Suppressor macrophage (primary cell): Measurements from ENCODE around the gene PARP2.

Experiments
- DNase-seq, 4 experiments: peaks; one replicate each; pipeline ENCODE4 v3.0.0-alpha.2; 2020 to 2022

Gene PARP2

GRCh38 chr14:20346713-20347112 lies 3.3 kb downstream of the PARP2 start:
- DNase-seq = no peak

DNA sequence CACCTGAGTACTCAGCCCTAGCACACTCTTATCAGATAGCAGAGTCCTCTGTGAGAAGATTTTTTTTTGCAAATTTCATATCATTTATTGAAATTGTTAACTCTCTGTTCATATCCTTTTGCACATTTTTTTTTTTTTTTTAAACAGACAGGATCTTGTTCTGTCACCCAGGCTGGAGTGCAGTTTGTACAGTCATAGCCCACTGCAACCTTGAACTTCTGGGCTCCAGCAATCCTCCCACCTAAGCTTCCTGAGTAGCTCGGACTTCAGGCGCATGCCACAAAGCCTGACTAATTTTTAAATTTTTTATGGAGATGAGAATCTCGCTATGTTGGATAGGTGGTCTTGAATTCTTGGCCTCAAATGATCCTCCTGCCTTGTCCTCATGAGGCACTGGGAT lies 4.3 kb downstream of the PARP2 start:
- no peak for DNase-seq

DNA sequence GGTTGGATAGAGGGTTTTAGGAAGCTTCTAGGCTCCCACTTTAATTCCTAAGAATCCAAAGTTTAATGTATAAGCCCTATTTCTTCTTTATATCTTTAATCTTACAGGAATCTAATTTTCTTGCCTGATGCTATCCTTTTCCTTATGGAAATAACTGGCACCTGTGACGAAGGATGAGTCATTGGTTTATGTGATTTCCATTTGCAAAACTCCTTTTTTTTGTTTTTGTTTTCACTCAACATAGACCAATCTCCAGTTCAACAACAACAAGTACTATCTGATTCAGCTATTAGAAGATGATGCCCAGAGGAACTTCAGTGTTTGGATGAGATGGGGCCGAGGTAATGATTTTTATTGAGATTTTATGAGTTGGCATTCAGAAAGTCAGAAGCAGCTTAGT lies 6.8 kb downstream of the PARP2 start:
- no peak for DNase-seq

- no peak for DNase-seq
Measured at GRCh38 chr14:20350860-20351259, 7.4 kb downstream of the PARP2 start.

GRCh38 chr14:20356422-20356821 lies 13.0 kb downstream of the PARP2 start:
- DNase-seq = no peak

DNA sequence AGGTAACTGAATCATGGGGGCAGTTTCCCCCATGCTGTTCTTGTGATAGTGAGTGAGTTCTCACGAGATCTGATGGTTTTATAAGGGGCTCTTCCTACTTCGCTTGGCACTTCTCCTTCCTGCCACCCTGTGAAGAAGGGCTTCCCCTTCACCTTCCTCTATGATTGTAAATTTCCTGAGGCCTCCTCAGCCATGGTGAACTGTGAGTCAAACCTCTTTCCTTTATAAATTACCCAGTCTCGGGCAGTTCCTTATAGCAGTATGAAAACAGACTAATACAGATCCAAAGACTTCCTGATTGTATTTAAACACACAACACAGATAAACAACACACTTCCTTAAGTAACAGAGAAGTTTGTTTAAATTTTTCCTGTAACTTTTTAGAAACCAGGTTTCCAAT lies 15.0 kb downstream of the PARP2 start:
- DNase-seq = peak; percentile 43 to 68 (median 58)

GRCh38 chr14:20365928-20366327 lies 22.5 kb downstream of the PARP2 start:
- DNase-seq = no peak

- no peak for DNase-seq
Measured at GRCh38 chr14:20372796-20373195, 29.4 kb downstream of the PARP2 start.

- DNase-seq = no peak
Measured at GRCh38 chr14:20375471-20375870, 32.0 kb downstream of the PARP2 start.

DNA sequence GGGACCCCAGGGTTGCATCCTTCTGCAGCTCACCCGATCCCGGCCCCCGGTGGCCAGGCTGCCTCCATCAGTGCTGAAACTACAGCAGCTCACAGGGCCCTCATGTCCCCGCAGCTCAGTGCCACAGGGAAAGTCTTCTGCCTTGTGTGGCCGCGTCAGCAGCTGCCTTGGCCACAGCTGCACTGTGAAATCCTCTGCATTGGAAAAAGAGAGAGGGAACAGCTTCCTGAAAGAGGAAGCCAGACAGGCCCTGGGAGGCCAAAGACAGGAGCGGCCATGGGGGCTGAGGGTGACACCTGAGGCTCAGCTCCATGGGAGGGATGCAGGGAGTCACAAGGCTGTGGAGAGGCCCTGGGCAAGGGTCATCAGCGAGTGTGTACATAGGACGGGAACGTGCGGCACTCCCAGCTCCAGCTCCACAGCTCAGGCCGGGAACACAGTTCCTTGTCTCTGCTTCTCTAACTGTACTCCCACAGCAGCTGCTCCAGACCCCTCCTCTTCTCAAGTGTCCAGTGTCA lies 32.7 kb downstream of the PARP2 start:
- DNase-seq = no peak

GRCh38 chr14:20377171-20377570 lies 33.7 kb downstream of the PARP2 start:
- DNase-seq = no peak

- DNase-seq = no peak
Measured at GRCh38 chr14:20379743-20380142, 36.3 kb downstream of the PARP2 start.

GRCh38 chr14:20380681-20381080 lies 37.2 kb downstream of the PARP2 start:
- DNase-seq = no peak

DNA sequence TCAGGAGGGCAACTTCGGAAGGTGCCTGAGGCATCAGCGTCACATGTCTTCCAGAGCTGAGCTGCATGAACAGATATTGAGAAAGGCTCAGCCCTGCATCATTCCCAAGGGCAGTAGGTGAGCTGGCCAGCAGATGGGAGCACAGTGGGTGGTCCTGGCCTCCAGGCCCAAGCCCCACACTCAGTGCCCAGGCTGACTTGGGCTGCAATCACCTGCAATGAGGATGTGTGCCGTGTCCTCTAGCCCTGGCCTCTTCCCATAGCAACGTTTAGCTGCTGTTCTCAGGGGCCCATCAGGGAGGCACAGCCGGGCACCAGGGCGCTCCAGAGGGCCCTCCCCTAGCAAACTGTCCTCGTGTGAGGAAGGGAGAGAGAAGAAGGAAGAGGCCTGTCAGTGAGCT lies 37.9 kb downstream of the PARP2 start:
- no peak for DNase-seq

GRCh38 chr14:20382526-20382925 lies 39.1 kb downstream of the PARP2 start:
- no peak for DNase-seq

DNA sequence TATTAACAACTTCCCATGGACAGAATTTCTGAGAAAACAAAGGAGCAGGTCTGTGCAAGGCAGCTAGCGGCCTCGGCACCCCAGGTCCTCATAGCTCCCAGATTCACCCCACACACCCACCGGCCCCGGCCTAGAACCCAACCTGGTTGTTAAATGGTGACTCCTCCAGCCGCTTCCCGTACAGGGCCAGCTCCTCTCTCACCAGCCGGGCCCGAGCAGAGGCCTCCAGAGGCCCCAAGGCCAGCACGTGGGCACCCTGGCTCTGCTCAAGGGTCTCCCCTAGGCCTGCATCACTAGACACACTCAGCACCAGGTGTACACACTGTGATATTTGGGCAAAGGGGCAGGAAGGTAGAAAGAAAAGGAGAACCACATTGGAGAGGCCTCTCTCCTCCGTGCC lies 39.6 kb downstream of the PARP2 start:
- no peak for DNase-seq

DNA sequence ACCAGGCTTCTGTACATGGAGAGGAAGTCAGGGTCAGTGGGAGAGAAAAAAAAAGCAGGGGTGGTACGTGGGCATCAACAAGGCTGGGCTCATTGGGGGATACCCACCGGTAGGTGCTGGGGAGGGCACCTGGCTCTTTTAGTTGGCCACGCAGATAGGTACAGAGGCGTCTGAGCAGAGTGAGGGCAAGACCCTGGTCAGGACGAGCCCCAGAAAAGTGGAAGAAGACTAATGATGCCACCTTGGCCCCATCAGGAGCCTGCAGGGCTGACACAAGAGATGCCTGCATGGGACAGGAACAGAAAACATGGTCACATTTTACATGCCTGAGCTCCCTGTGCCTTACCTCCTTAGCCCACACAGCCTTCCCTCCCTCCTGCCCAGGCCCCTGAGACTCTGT lies 40.2 kb downstream of the PARP2 start:
- DNase-seq = no peak

GRCh38 chr14:20384321-20384720 lies 40.9 kb downstream of the PARP2 start:
- no peak for DNase-seq

- no peak for DNase-seq
Measured at GRCh38 chr14:20384886-20385285, 41.5 kb downstream of the PARP2 start.

DNA sequence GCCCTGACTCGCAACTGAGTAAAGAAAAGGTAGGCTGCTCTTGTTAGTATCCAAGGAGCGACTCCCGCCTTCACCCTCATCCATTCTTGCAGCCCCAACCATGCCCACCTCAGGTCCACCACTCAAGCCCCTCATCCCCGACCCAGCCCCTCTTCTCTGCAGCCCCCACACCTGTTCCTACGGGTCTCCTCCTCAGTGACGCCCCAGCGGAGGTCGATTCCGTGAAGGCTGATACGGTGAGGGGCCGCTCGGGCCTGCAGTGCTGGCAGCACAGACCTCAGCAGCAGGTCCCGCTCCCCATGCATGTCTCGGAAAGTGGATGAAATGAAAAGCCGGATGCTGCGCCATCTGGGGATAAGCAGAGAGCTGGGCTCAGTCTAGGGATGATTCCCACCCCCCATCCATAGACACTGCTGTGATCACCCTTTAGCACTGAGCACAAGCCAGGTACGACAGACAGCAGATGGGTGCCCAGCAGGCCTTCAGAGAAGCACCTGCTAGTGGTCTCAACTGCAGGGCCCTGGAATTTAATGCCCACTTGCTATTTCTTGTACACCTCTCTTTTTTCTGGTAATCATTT lies 42.9 kb downstream of the PARP2 start:
- no peak for DNase-seq

DNA sequence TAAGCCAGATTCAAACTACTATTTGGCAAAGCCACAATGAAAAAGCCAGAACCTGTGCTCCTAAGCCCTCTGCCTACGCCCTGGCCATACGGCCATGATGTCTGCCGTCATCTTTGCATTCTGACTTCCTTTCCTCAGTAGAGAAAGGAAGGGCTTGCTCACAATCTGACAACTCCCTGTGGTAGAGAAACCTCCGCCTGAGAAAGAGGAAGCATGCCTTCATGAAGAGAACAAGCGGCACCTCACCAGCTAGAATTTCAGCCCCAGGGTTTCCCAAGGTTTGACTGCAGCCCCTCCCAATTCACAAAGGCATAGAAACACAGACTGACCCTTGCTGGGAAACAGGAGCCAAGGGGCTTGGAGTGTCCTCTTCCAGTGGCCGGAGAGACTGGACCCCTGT lies 44.1 kb downstream of the PARP2 start:
- peak; percentile 76 to 92 (median 88) for DNase-seq

GRCh38 chr14:20388159-20388558 lies 44.7 kb downstream of the PARP2 start:
- no peak for DNase-seq

GRCh38 chr14:20391505-20391904 lies 48.1 kb downstream of the PARP2 start:
- no peak for DNase-seq

DNA sequence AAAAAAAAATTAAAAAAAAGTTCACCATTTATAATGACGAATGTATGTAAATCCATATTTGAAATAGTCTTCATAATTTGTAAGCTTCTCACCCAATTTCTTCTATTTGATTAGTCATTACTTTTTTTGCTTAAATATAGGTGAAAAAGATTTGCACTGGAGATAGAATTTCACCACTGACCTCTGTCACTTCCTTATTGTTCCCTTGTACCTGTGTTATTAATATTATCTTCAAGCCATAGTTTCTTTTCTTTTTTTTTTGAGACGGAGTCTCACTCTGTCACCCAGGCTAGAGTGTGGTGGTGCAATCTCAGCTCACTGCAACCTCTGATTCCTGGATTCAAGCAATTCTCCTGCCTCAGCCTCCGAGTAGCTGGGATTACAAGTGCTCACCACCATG lies 54.1 kb downstream of the PARP2 start:
- no peak for DNase-seq

DNA sequence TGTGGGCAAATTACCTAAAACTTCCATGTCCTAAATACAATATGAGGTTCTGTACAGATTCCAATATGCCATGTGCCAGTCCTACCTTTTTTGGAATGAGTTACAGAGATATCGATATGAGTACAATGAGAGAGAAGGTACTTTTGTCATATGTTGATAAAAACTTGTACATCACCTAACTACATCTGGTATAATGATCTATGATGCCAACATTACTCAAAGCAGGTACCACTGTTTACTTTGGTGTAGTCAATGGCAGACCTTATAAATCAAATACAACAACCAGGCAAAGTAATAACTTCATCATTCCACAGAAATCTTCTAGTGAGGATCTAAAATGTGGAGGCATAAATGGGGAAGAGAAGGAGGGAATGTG lies 57.1 kb downstream of the PARP2 start:
- no peak for DNase-seq
